Loucy (cell line): ENCODE data around the gene KRAS.

Experiments used
- H2AFZ ChIP-seq: fragments of 200-600 bp; sonication (generic); 2 replicates; pipeline ENCODE4 v1.6.0; 2016; ENCODE audit warnings: antibody characterized with exemption, mild to moderate bottlenecking, low read length, moderate library complexity
- H3F3A ChIP-seq: fragments of 200-600 bp; 2 replicates; pipeline ENCODE4 v1.6.0; 2016; ENCODE audit warnings: antibody characterized with exemption, low read depth, mild to moderate bottlenecking
- H3K27me3 ChIP-seq: fragments of 200-600 bp; sonication (generic); 2 replicates; pipeline ENCODE4 v1.6.1; 2014; ENCODE audit warnings: low read length, mild to moderate bottlenecking; ENCODE audit not compliant: insufficient read depth, poor library complexity, severe bottlenecking
- H3K36me3 ChIP-seq: fragments of 200-600 bp; sonication (generic); 2 replicates; pipeline ENCODE4 v1.6.1; 2016; ENCODE audit warnings: low read length; ENCODE audit not compliant: insufficient read depth
- H3K4me1 ChIP-seq: fragments of 200-600 bp; sonication (generic); 2 replicates; pipeline ENCODE4 v1.5.1; 2014; ENCODE audit warnings: low read length, mild to moderate bottlenecking; ENCODE audit not compliant: insufficient read depth, poor library complexity, severe bottlenecking
- H3K4me2 ChIP-seq: fragments of 200-600 bp; sonication (generic); 2 replicates; pipeline ENCODE4 v1.6.0; 2014; ENCODE audit warnings: antibody characterized with exemption, low read length, low read depth, mild to moderate bottlenecking; ENCODE audit not compliant: poor library complexity, severe bottlenecking
- H3K4me3 ChIP-seq: fragments of 200-600 bp; sonication (generic); 2 replicates; pipeline ENCODE4 v1.5.1; 2014; ENCODE audit warnings: low read length, mild to moderate bottlenecking, mixed read lengths; ENCODE audit not compliant: poor library complexity, severe bottlenecking
- H3K79me2 ChIP-seq: fragments of 200-600 bp; sonication (generic); 2 replicates; pipeline ENCODE4 v1.6.1; 2014; ENCODE audit warnings: low read length; ENCODE audit not compliant: insufficient read depth
- H3K9ac ChIP-seq: fragments of 200-600 bp; sonication (generic); 2 replicates; pipeline ENCODE4 v1.6.0; 2014; ENCODE audit warnings: mild to moderate bottlenecking, low read depth, low read length, moderate library complexity; ENCODE audit not compliant: poor library complexity, severe bottlenecking
- H3K9me2 ChIP-seq: fragments of 200-600 bp; sonication (generic); replicated peaks from 2 replicates; pipeline ENCODE4 v1.6.1; 2016; ENCODE audit warnings: low read depth, low read length, mixed read lengths
- H3K9me3 ChIP-seq: fragments of 200-600 bp; sonication (generic); 2 replicates; pipeline ENCODE4 v1.6.1; 2014; ENCODE audit warnings: mild to moderate bottlenecking, antibody characterized with exemption, low read length, low read depth; ENCODE audit not compliant: insufficient read depth
- H4K20me1 ChIP-seq: fragments of 200-600 bp; sonication (generic); 2 replicates; pipeline ENCODE4 v1.6.0; 2014; ENCODE audit warnings: antibody characterized with exemption, low read length, mild to moderate bottlenecking; ENCODE audit not compliant: insufficient read depth, poor library complexity, severe bottlenecking
- EZH2phosphoT487 ChIP-seq: fragments of 200-600 bp; IDR thresholded peaks from 2 replicates; pipeline ENCODE4 v1.6.1; 2018; ENCODE audit warnings: antibody characterized with exemption, mild to moderate bottlenecking, moderate library complexity, borderline replicate concordance
- TF ChIP-seq, protein P1 (sequence below): fragments of 200-600 bp; sonication (generic); conservative IDR thresholded peaks from 2 replicates; pipeline ENCODE4 v1.5.1; 2014; ENCODE audit warnings: mild to moderate bottlenecking, antibody characterized with exemption, low read length

KRAS gene

DNA sequence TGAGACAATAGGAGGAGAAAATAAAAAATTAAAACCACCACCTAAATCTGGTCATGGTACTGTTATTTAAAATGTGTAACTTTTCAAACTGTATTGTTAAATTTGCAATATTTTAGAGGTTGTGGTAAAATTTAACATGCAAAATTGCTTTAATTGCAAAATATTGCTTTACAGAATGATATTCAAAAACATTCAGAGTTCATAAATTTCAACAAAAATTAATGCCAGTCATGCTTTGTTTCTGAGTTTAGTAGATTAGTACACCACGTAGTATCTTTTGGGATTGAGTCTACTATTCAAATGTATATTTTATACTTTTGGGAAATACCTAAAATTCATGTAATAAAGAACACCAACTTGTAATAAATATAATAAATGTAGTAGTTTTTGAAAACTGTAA is 37.4 kb downstream of the KRAS start:
- Histone ChIP-seq H3K9ac (no peak overlapping the region), H3K9me3 (no peaks in the 10 kb centered on the region), H3K9me2 (no peaks in the 10 kb centered on the region), H3K79me2 (peaks cover 5% of the 10 kb centered on the region), H3K36me3 (peaks cover 18% of the 10 kb centered on the region; the same call in 1 of the 2 replicates), H3K4me2 (no peak overlapping the region), H3F3A (no peaks in the 10 kb centered on the region), H3K27me3 (no peaks in the 10 kb centered on the region), H2AFZ (no peak overlapping the region), H3K4me3 (no peak overlapping the region), H4K20me1 (peaks cover 10% of the 10 kb centered on the region), H3K4me1 (no peaks in the 10 kb centered on the region)
- no peak for TF ChIP-seq EZH2phosphoT487
- TF ChIP-seq, protein P1, sequence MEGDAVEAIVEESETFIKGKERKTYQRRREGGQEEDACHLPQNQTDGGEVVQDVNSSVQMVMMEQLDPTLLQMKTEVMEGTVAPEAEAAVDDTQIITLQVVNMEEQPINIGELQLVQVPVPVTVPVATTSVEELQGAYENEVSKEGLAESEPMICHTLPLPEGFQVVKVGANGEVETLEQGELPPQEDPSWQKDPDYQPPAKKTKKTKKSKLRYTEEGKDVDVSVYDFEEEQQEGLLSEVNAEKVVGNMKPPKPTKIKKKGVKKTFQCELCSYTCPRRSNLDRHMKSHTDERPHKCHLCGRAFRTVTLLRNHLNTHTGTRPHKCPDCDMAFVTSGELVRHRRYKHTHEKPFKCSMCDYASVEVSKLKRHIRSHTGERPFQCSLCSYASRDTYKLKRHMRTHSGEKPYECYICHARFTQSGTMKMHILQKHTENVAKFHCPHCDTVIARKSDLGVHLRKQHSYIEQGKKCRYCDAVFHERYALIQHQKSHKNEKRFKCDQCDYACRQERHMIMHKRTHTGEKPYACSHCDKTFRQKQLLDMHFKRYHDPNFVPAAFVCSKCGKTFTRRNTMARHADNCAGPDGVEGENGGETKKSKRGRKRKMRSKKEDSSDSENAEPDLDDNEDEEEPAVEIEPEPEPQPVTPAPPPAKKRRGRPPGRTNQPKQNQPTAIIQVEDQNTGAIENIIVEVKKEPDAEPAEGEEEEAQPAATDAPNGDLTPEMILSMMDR, result no peak

DNA sequence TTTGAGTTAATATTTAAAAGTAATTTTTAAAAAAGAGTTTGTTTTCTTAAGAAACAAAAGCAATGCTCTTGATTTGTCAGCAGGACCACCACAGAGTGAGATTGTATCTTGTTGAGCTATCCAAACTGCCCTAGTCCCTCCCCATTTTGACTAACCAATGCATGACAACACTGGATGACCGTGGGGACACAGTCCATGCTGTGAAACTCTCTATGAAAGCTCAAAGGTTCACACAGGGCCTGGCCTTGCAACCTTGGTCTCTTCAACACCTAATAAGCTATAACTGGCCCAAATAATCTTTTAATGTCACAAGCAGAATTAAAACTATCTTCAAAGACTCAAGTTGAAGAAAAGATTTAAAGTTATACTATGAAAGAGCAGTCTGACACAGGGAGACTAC is 42.2 kb downstream of the KRAS start:
- Histone ChIP-seq H2AFZ (no peak overlapping the region), H3K4me2 (no peak overlapping the region), H3F3A (no peaks in the 10 kb centered on the region), H3K79me2 (no peaks in the 10 kb centered on the region), H3K4me3 (no peak overlapping the region), H3K4me1 (no peaks in the 10 kb centered on the region), H4K20me1 (peaks cover 5% of the 10 kb centered on the region), H3K9ac (no peak overlapping the region), H3K9me3 (no peaks in the 10 kb centered on the region), H3K36me3 (peaks cover 25% of the 10 kb centered on the region), H3K9me2 (no peaks in the 10 kb centered on the region), H3K27me3 (no peaks in the 10 kb centered on the region)
- TF ChIP-seq, protein P1, result no peak
- TF ChIP-seq EZH2phosphoT487, result no peak

DNA sequence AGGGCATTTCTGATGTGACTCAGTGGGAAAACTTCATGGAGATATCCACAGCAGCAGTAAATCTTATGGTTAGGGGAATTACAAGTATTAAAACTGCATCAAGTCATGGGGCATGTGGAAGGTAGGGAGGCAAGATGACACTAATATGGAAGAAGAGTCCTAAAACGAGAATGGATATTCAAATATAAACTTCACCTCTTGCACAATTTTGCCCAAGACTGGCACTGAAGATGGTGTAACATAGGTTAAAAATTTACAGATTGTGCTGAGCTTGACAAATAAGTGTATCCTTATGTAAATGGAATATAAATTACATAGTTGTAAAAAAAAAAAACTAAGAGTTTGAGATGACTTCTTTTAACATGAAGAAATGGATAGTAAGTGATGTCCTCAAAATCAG is 42.9 kb downstream of the KRAS start:
- no peaks in the 10 kb centered on the region for H3K27me3 ChIP-seq
- H3K36me3 ChIP-seq, result peaks cover 25% of the 10 kb centered on the region
- H3K4me1 ChIP-seq, result no peaks in the 10 kb centered on the region
- no peak overlapping the region for H3K4me3 ChIP-seq
- no peaks in the 10 kb centered on the region for H3F3A ChIP-seq
- no peaks in the 10 kb centered on the region for H3K9me2 ChIP-seq
- H4K20me1 ChIP-seq, result peaks cover 5% of the 10 kb centered on the region
- H2AFZ ChIP-seq, result no peak overlapping the region
- no peak for TF ChIP-seq EZH2phosphoT487
- TF ChIP-seq, protein P1, result no peak
- no peak overlapping the region for H3K9ac ChIP-seq
- no peaks in the 10 kb centered on the region for H3K79me2 ChIP-seq
- H3K9me3 ChIP-seq, result no peaks in the 10 kb centered on the region
- no peak overlapping the region for H3K4me2 ChIP-seq
